H1 (cell line): ENCODE measurements around the gene CLPSL2. TPM values are rescaled to one million over a fixed set of nuclear protein-coding genes. Genes with fewer than 3 reads are reported as not detected.

Source experiments
- CTCF ChIA-PET: fragments of 300-600 bp; sonication (Branson Sonifier 250); formaldehyde crosslinking; loops from one replicate; lab custom pipeline; 2021; ENCODE audit not compliant: partially characterized antibody; lab: Charles Lee
- POLR2A ChIA-PET: fragments of 300-600 bp; sonication (Branson Sonifier 250); formaldehyde crosslinking; loops from one replicate; lab custom pipeline; 2021; ENCODE audit warnings: inconsistent platforms; ENCODE audit not compliant: partially characterized antibody; lab: Charles Lee
- DNase-seq, 2 experiments: peaks; one replicate each; pipeline versions ENCODE4 v3.0.0 to v3.0.0-alpha.2; 2010 to 2022; ENCODE audit warnings: low spot score in 2 of 2, low read depth in 1 of 2, mixed read lengths in 1 of 2
- FAIRE-seq: peaks from 2 replicates; lab custom pipeline; 2011; peaks lifted over from hg19 to GRCh38; lab: Jason Lieb, UNC
- H2AFZ ChIP-seq: 2 replicates; pipeline ENCODE4 v1.8.1; 2012; ENCODE audit warnings: low read length, inconsistent platforms
- H2AK5ac ChIP-seq: 2 replicates; pipeline ENCODE4 v1.6.1; 2013; ENCODE audit warnings: low read depth, low read length
- H2BK120ac ChIP-seq: replicated peaks from 2 replicates; pipeline ENCODE3; 2013; ENCODE audit warnings: low read depth, low read length, inconsistent platforms
- H2BK12ac ChIP-seq: 2 replicates; pipeline ENCODE4 v1.6.1; 2013; ENCODE audit warnings: low read depth, low read length
- H2BK15ac ChIP-seq: 2 replicates; pipeline ENCODE4 v1.6.1; 2013; ENCODE audit warnings: low read length
- H2BK20ac ChIP-seq: 2 replicates; pipeline ENCODE4 v1.6.1; 2013; ENCODE audit warnings: low read length
- H2BK5ac ChIP-seq: 2 replicates; pipeline ENCODE4 v1.6.1; 2013; ENCODE audit warnings: low read depth, low read length
- H3K14ac ChIP-seq: 2 replicates; pipeline ENCODE4 v1.6.1; 2013; ENCODE audit warnings: inconsistent platforms; ENCODE audit not compliant: insufficient read length
- H3K18ac ChIP-seq: 2 replicates; pipeline ENCODE4 v1.6.1; 2013; ENCODE audit warnings: low read length; ENCODE audit errors: extremely low read depth
- H3K23ac ChIP-seq: 2 replicates; pipeline ENCODE4 v1.6.1; 2013; ENCODE audit warnings: inconsistent platforms; ENCODE audit not compliant: insufficient read length
- H3K23me2 ChIP-seq: 2 replicates; pipeline ENCODE4 v1.6.1; 2013; ENCODE audit warnings: low read depth, low read length
- H3K27ac ChIP-seq: 2 replicates; pipeline ENCODE4 v1.6.1; 2011; ENCODE audit warnings: low read depth, low read length, inconsistent platforms
- H3K27me3 ChIP-seq, 4 experiments: replicated peaks in 1 of 4; 1 replicate in 1 of 4; 2 replicates in 3 of 4; pipeline versions ENCODE4 v1.6.1 to v1.8.1; 2011 to 2013; ENCODE audit warnings: low read length in 3 of 4, mild to moderate bottlenecking in 3 of 4, inconsistent platforms in 2 of 4, mixed read lengths in 2 of 4, moderate library complexity in 1 of 4; ENCODE audit not compliant: control insufficient read depth in 3 of 4, insufficient read depth in 3 of 4; ENCODE audit errors: extremely low read depth in 1 of 4
- H3K36me3 ChIP-seq, 4 experiments: 2 replicates each; pipeline versions ENCODE4 v1.6.1 to v1.8.1; 2011 to 2013; ENCODE audit warnings: mild to moderate bottlenecking in 4 of 4, low read length in 3 of 4, moderate library complexity in 2 of 4, control low read depth in 1 of 4, inconsistent platforms in 1 of 4; ENCODE audit not compliant: insufficient read depth in 4 of 4, control insufficient read depth in 2 of 4
- H3K4ac ChIP-seq: replicated peaks from 2 replicates; pipeline ENCODE3; 2013; ENCODE audit warnings: low read length, low read depth, mixed read lengths, inconsistent platforms; ENCODE audit not compliant: insufficient read length
- H3K4me1 ChIP-seq, 4 experiments: replicated peaks in 1 of 4; 1 replicate in 1 of 4; 2 replicates in 3 of 4; pipeline versions ENCODE4 v1.6.1 to v1.8.1; 2011 to 2013; ENCODE audit warnings: low read length in 3 of 4, inconsistent platforms in 2 of 4, mixed read lengths in 1 of 4; ENCODE audit not compliant: insufficient read depth in 4 of 4, control insufficient read depth in 3 of 4
- H3K4me2 ChIP-seq, 2 experiments: 2 replicates each; pipeline versions ENCODE4 v1.6.1 to v1.8.1; 2011 to 2013; ENCODE audit warnings: low read depth in 2 of 2, low read length in 2 of 2, control low read depth in 1 of 2, inconsistent platforms in 1 of 2, mild to moderate bottlenecking in 1 of 2; ENCODE audit not compliant: insufficient read depth in 1 of 2
- H3K4me3 ChIP-seq, 4 experiments: fragments of 200-600, 300-600 bp in 1 of 4; sonication (generic), shearing (Covaris generic), sonication (Bioruptor Twin) in 1 of 4; 2 replicates each; pipeline versions ENCODE4 v1.5.1 to v1.8.1; 2011 to 2016; ENCODE audit warnings: low read length in 4 of 4, low read depth in 3 of 4, control low read depth in 2 of 4, inconsistent platforms in 2 of 4, mild to moderate bottlenecking in 2 of 4, mixed read lengths in 1 of 4, moderate library complexity in 1 of 4; ENCODE audit not compliant: insufficient read depth in 2 of 4; ENCODE audit errors: extremely low read depth in 1 of 4
- H3K56ac ChIP-seq: replicated peaks from 2 replicates; pipeline ENCODE3; 2013; ENCODE audit warnings: low read depth, mild to moderate bottlenecking, mixed read lengths, low read length, inconsistent platforms; ENCODE audit not compliant: insufficient read length
- H3K79me1 ChIP-seq: 2 replicates; pipeline ENCODE4 v1.6.1; 2013; ENCODE audit warnings: low read depth, low read length, control low read depth
- H3K79me2 ChIP-seq, 2 experiments: 2 replicates each; pipeline versions ENCODE4 v1.6.1 to v1.8.1; 2012 to 2013; ENCODE audit warnings: low read length in 2 of 2, mild to moderate bottlenecking in 2 of 2, inconsistent platforms in 1 of 2; ENCODE audit not compliant: insufficient read depth in 2 of 2, control insufficient read depth in 1 of 2
- H3K9ac ChIP-seq, 4 experiments: replicated peaks in 1 of 4; 1 replicate in 1 of 4; 2 replicates in 3 of 4; pipeline versions ENCODE4 v1.6.1 to v1.8.1; 2011 to 2013; ENCODE audit warnings: low read depth in 3 of 4, low read length in 3 of 4, control low read depth in 2 of 4, mild to moderate bottlenecking in 2 of 4, moderate library complexity in 2 of 4, inconsistent platforms in 1 of 4; ENCODE audit errors: extremely low read depth in 1 of 4
- H3K9me3 ChIP-seq, 2 experiments: 2 replicates each; pipeline versions ENCODE4 v1.6.1 to v1.8.1; 2012 to 2013; ENCODE audit warnings: mild to moderate bottlenecking in 2 of 2, moderate library complexity in 2 of 2, control low read depth in 1 of 2, inconsistent platforms in 1 of 2, low read depth in 1 of 2, low read length in 1 of 2, mixed read lengths in 1 of 2; ENCODE audit not compliant: insufficient read depth in 2 of 2
- H4K20me1 ChIP-seq, 2 experiments: replicated peaks in 1 of 2; 2 replicates each; pipeline versions ENCODE3 to v1.8.1; 2011 to 2013; ENCODE audit warnings: inconsistent platforms in 2 of 2, low read length in 2 of 2, mild to moderate bottlenecking in 1 of 2; ENCODE audit not compliant: insufficient read depth in 2 of 2, control insufficient read depth in 1 of 2
- H4K5ac ChIP-seq: 2 replicates; pipeline ENCODE4 v1.6.1; 2013; ENCODE audit warnings: low read length, low read depth, mixed read lengths, inconsistent platforms; ENCODE audit not compliant: insufficient read length
- H4K8ac ChIP-seq: 2 replicates; pipeline ENCODE4 v1.8.0; 2013; ENCODE audit warnings: mild to moderate bottlenecking, moderate library complexity, low read length, inconsistent platforms; ENCODE audit not compliant: insufficient read depth; ENCODE audit errors: extremely low read depth
- H4K91ac ChIP-seq: replicated peaks from 2 replicates; pipeline ENCODE3; 2013; ENCODE audit warnings: low read length, mixed read lengths, inconsistent platforms; ENCODE audit not compliant: insufficient read length
- CBX5 ChIP-seq: fragments of 300-800, 300-1000 bp; sonication (generic); IDR thresholded peaks from 2 replicates; pipeline ENCODE4 v1.7.1; 2016; ENCODE audit warnings: antibody characterized with exemption, low read length, low read depth
- CEBPB ChIP-seq: IDR thresholded peaks from 2 replicates; pipeline ENCODE4 v1.6.1; 2012; ENCODE audit warnings: low read depth, low read length
- GTF2F1 ChIP-seq: IDR thresholded peaks from 2 replicates; pipeline ENCODE4 v1.6.1; 2012; ENCODE audit warnings: low read depth, low read length, improper control_type of control experiment, borderline replicate concordance
- JUND ChIP-seq: IDR thresholded peaks from 2 replicates; pipeline ENCODE4 v1.6.1; 2011; ENCODE audit warnings: mild to moderate bottlenecking, improper control_type of control experiment, low read length
- POLR2AphosphoS5 ChIP-seq: IDR thresholded peaks from 2 replicates; pipeline ENCODE4 v1.6.1; 2011; ENCODE audit warnings: low read depth, low read length
- RFX5 ChIP-seq: IDR thresholded peaks from 2 replicates; pipeline ENCODE4 v1.6.1; 2011; ENCODE audit warnings: low read depth, low read length, improper control_type of control experiment, borderline replicate concordance
- SAP30 ChIP-seq: fragments of 300-600 bp; sonication (generic); IDR thresholded peaks from 2 replicates; pipeline ENCODE4 v1.7.1; 2012; ENCODE audit warnings: low read length, moderate library complexity, mild to moderate bottlenecking, inconsistent platforms; ENCODE audit not compliant: insufficient read depth, insufficient replicate concordance
- TEAD4 ChIP-seq: IDR thresholded peaks from 2 replicates; pipeline ENCODE4 v1.6.1; 2012; ENCODE audit warnings: low read depth, low read length, inconsistent platforms, mixed read lengths
- WGBS, 2 experiments: shearing (Covaris generic) in 1 of 2; methylation state at CpG; one replicate each; pipeline versions ENCODE4 v1.1.6 to v1.1.7; 2013 to 2015; ENCODE audit warnings: low lambda C conversion rate in 2 of 2, mixed read lengths in 2 of 2, inconsistent platforms in 1 of 2, low coverage in 1 of 2, missing lambda C conversion rate in 1 of 2; ENCODE audit not compliant: insufficient replicate concordance in 2 of 2, insufficient coverage in 1 of 2, insufficient read length in 1 of 2; ENCODE audit errors: extremely low coverage in 1 of 2, missing lambda C conversion rate in 1 of 2; 5-methylcytosine and 5-hydroxymethylcytosine counted together
- polyA plus RNA-seq, 7 experiments: library from polyadenylated mRNA; depleted of rRNA in 3 of 7; stranded (reverse) in 5 of 7; unstranded in 2 of 7; fragments of >200 nt in 5 of 7; fragments of 200-250 nt in 2 of 7; gene quantifications; 1 replicate in 5 of 7; 2 replicates in 1 of 7; 4 replicates in 1 of 7; pipeline versions ENCODE4 v1.2.1 to v1.2.3, GENCODE V29; 2011 to 2013; ENCODE audit warnings: missing spikeins in 2 of 7, mixed read lengths in 2 of 7
- total RNA-seq: library from RNA; stranded (reverse); fragmentation: NEBNext Ultra II Directional; extraction: Animal tissue kit (Norgen Biotek cat#: 25700); gene quantifications from 2 replicates; pipeline ENCODE4 v1.2.1, GENCODE V29; 2021
- TF ChIP-seq, protein P1 (sequence below), 3 experiments: IDR thresholded peaks; 1 replicate in 2 of 3; 2 replicates in 1 of 3; pipeline versions ENCODE4 v1.5.1 to v1.6.1; 2011; ENCODE audit warnings: low read length in 3 of 3, mild to moderate bottlenecking in 3 of 3, inconsistent platforms in 2 of 3, low read depth in 1 of 3, moderate library complexity in 1 of 3; ENCODE audit not compliant: insufficient read depth in 1 of 3; ENCODE audit errors: control extremely low read depth in 1 of 3

Gene CLPSL2
- total and polyA plus RNA-seq, 2 of the 8 experiments (the other 6 are each of a cell fraction or from before 2014, with no cell fraction given): 1.4 to 3.4 TPM

DNA sequence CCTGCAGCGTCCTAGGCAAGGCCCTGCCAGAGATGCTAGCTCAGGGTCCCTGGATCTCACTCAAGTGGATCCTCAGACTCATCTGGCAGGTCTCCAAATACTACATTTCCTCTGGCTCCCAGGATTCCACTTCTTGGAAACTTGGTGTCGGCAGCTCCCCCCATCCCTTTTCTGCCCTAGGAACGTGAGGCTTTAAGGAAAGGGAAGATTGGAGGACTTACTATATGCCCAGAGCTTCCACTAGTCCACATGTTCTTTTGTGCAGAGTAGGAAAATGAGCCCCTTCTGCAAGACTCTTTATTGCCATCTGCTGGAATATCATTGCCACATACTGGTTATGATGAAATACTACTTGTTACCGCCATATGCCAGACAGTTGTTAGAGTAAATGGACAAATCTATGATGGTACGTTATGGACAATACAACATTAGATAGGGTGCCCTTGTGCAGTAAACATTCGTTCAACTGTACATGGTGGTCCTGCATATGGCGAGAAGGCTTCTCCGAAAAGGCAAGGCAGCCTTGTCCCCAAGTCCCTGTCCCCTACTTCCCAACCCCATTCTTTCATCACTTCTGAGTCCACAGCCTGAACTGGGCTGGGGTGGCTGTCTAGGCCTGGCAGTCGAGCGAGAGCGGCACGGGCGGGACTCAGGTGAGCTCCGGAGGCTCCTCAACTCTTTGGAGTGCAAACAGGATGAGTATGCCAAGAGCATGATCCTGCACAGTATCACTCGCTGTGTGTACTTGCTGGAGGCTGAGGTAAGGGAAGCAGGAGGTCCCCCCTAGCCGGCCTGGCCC, 38.8 kb upstream of the CLPSL2 start:
- CTCF ChIA-PET: interaction anchor here (0.8 to 9.4 kb wide), 32 partner anchors 10 to 207 kb away, joined by 3 to 137 read pairs (median 6); partner anchors contain the start of gene CLPS
- no peaks in the 10 kb centered on the region for H4K20me1 ChIP-seq
- H2BK5ac ChIP-seq: peak overlapping the region; percentile 64; the same call in 1 of the 2 replicates
- H3K9me3 ChIP-seq: no peaks in the 10 kb centered on the region
- no peak overlapping the region for H3K23ac ChIP-seq
- H2AFZ ChIP-seq: 0 out of 2 replicates have a peak overlapping the region, but pooled peaks have one; percentile 14
- peak overlapping the region; percentile 28 for H4K5ac ChIP-seq
- no peak overlapping the region for H3K56ac ChIP-seq
- peak overlapping the region; percentile 99 for H2BK12ac ChIP-seq
- no peak overlapping the region for H3K9ac ChIP-seq
- H3K14ac ChIP-seq: no peak overlapping the region
- no peak overlapping the region for H3K27ac ChIP-seq
- H3K27me3 ChIP-seq: no peaks in the 10 kb centered on the region
- H3K36me3 ChIP-seq: no peaks in the 10 kb centered on the region
- peak overlapping the region; percentile 82 for H4K91ac ChIP-seq
- no peaks in the 10 kb centered on the region for H3K79me1 ChIP-seq
- no peak for FAIRE-seq
- peak overlapping the region; percentile 18; the same call in 1 of the 2 replicates for H2AK5ac ChIP-seq
- no peak overlapping the region for H3K4me3 ChIP-seq
- peak overlapping the region; percentile 97 for H2BK15ac ChIP-seq
- DNase-seq: no peak
- no peak overlapping the region for H3K4me2 ChIP-seq
- no peaks in the 10 kb centered on the region for H3K79me2 ChIP-seq
- H3K23me2 ChIP-seq: peaks cover 2% of the 10 kb centered on the region; the same call in 1 of the 2 replicates
- 91% methylated on average over 16 of the region's 16 CpGs; no CpG with 5 or more reads in 1 of the 2 experiments for WGBS, 2 experiments
- POLR2A ChIA-PET: interaction anchor here (2.4 to 8.7 kb wide), 2 partner anchors 21 to 26 kb away, joined by 18 to 84 read pairs; no protein-coding TSS in a partner anchor
- H2BK20ac ChIP-seq: peak overlapping the region; percentile 87; the same call in 1 of the 2 replicates
- peak overlapping the region; percentile 91 for H3K18ac ChIP-seq
- no peak overlapping the region for H4K8ac ChIP-seq
- H3K4ac ChIP-seq: peak overlapping the region; percentile 24
- H3K4me1 ChIP-seq: peaks cover 4 to 38% (median 24%) of the 10 kb centered on the region in 4 experiments
- peak overlapping the region; percentile 25 for H2BK120ac ChIP-seq
- TF ChIP-seq, protein P1, sequence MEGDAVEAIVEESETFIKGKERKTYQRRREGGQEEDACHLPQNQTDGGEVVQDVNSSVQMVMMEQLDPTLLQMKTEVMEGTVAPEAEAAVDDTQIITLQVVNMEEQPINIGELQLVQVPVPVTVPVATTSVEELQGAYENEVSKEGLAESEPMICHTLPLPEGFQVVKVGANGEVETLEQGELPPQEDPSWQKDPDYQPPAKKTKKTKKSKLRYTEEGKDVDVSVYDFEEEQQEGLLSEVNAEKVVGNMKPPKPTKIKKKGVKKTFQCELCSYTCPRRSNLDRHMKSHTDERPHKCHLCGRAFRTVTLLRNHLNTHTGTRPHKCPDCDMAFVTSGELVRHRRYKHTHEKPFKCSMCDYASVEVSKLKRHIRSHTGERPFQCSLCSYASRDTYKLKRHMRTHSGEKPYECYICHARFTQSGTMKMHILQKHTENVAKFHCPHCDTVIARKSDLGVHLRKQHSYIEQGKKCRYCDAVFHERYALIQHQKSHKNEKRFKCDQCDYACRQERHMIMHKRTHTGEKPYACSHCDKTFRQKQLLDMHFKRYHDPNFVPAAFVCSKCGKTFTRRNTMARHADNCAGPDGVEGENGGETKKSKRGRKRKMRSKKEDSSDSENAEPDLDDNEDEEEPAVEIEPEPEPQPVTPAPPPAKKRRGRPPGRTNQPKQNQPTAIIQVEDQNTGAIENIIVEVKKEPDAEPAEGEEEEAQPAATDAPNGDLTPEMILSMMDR (IDR thresholded peaks at IDR 0.05; ENCODE audit: control extremely low read depth in 1 of 3, insufficient read depth in 1 of 3, low read depth in 1 of 3, low read length in 3 of 3): peak in 2 of 3 experiments; percentile 4 to 44; a peak in 2 of 4 replicates
- TF ChIP-seq CBX5 (no peak), SAP30 (no peak), RFX5 (no peak), POLR2AphosphoS5 (no peak), JUND (no peak), TEAD4 (no peak), CEBPB (peak; percentile 70; the same call in 1 of the 2 replicates), GTF2F1 (no peak)
